ENCODE measurements around the gene BEND5.

The BEND5 gene, protein sequence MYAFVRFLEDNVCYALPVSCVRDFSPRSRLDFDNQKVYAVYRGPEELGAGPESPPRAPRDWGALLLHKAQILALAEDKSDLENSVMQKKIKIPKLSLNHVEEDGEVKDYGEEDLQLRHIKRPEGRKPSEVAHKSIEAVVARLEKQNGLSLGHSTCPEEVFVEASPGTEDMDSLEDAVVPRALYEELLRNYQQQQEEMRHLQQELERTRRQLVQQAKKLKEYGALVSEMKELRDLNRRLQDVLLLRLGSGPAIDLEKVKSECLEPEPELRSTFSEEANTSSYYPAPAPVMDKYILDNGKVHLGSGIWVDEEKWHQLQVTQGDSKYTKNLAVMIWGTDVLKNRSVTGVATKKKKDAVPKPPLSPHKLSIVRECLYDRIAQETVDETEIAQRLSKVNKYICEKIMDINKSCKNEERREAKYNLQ

DNA sequence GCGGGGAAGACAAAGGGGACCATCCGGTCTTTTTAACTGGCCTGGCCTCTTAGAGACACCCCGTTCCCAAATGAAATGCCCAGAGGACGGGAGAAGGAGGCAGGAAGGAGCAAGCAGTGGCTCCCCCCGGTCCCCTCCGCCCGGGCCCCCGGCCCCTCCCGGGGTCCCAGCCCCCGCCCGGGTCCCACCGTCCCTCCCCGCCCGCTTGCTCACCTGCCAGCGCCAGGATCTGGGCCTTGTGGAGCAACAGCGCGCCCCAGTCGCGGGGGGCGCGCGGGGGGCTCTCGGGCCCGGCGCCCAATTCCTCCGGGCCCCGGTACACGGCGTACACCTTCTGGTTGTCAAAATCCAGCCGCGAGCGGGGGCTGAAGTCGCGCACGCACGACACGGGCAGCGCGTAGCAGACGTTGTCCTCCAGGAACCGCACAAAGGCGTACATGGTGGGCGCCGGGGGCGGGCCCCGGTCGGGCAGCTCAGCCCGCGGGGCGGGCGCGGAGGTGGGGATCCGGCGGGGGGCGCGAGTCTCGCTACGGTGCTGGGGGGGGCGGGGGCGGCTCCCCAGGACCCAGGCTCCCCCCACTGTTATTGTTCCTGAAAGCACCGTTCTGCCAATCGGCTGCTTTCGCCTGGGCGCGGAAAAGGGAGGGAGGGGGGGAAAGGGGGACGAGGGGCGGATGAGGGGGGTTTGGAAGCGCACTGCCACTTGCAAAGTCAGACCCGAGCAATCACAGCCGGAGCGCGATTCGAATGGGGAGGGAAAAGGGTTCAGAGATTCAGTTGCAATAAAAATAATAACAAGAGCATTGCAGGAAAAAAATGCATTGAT, at the start of gene BEND5:
Gene BEND5, minus strand, starts transcription at position 499 of the 826 bp plus-strand sequence. Its CDS starts 60 bp downstream, at position 439.
- DNase-seq (ENCODE audit: low read depth in 3 of 3) = peak; percentile 19 to 32 (median 26)

DNA sequence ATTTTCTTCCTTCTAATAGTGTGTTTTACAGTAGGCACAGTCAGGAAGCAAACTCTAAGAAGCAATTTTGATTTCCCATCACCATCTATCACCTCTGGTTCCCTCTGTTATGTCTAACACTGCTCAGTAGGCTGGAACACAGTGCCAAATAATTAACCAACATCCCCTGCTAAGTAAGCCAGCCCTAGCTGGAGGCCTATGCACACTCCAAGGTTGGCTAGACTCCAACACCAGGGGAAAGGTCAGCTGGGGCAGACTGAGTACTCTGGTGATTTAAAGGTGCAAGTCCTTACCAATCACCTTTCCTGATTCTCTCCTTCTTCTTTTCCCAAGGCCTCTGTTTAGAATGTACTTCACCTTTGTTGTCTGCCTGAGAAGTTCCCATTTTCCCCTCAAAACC, 46.5 kb upstream of the BEND5 start:
- DNase-seq (ENCODE audit: low read depth in 3 of 3) = no peak

DNA sequence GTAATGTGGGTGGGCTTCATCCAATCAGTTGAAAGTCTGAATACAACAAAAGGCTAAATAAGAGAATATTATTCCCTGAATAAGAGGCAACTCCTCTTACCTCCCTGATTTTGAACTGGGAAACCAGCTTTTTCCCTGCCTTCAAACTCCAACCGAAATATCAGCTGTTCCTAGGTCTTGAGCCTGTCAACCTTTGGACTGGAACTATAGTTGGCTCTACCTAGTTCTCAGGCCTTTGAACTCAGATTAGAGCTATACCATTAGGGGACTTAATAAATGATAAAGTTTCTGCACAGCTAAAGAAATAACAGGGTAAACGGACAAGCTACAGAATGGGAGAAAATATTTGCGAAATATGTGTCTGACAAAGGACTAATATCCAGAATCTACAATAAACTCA, 43.8 kb upstream of the BEND5 start:
- no peak for DNase-seq (ENCODE audit: low read depth in 3 of 3)

DNA sequence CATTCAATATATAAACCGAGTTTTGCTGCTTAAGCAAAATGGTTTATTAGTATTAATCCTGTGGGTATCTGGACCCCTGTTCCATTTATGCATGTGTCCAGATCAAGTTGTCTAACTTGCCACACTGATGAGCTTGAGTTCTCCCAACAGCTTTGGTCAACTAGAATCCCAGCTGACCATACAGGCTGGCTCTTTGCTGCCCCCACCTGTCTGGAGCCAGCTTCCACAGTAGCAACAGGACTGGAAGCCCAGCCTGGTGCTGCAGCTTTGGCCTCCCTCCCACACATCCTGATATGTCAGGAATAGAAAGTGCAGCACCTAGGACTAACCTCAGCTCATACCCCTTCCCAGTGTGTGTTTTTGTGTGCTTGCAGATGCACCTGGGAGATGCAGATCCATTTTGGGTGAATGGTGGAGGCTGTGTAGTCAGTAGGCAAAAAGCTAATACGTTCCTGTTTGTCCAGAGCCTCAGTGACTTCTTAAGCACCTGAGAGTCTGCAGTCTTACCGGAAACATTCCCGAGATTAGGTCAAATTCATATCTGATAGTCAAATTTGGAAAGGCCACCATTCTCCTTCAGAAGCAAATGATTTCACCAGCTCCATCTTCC, 40.9 kb upstream of the BEND5 start:
- peak in 2 of 3 donors; percentile 2 to 3 for DNase-seq (ENCODE audit: low read depth in 3 of 3)

DNA sequence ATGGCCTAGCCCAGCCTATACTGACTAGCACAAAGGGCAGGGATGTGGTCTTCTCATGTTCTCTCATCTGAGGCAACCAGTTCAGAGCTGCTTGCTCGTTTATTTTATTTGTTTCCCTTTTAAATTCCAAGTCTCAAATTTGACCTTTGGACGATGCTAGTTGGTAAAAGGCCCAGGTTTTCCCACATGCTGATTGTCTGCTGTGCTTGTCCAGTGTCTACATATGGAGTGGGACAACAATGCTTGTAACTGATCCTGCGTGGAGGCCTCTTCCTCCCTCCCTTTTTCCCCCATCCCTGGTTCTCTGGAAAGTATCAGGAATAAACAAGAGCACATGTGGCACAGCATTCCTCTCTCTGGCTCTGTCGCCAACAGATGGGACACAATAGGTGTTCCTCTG, 34.0 kb upstream of the BEND5 start:
- DNase-seq (ENCODE audit: low read depth in 3 of 3) = no peak

GRCh38 chr1:48808496-48808895, 31.8 kb upstream of the BEND5 start:
- no peak for DNase-seq (ENCODE audit: low read depth in 3 of 3)

DNA sequence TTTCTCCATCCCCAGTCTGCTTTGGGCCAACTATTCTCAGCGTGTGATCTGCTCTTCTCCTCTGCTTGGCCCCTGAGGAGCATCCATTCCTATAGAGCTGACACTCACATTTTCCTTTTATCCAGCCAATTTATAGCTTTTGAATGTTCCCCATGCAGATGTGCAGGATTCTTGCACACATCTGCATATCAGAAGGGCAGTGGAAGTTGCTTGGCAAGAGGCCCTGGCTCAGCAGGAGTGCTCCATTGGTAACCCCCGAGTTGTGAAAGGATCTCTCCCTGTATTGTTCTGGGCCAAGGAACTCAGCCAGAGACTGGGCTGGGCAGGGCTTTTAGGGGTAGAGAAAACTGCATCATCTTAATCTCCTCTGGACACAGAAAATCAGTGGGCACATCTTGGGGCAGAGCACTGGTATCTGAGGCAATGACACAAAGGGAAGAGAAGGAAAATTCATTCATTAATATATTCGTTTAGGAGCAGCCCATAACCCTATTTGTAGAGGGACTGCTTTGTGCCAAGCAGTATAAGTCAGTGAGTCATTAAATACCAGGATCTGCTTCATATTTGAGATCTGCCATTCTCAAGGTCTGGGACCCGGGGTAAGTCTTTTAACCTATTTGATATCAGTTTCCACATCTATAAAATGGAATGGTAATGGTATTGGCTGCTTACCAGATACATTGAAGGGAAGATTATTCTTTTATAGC, 31.0 kb upstream of the BEND5 start:
- DNase-seq (ENCODE audit: low read depth in 3 of 3) = no peak

- no peak for DNase-seq (ENCODE audit: low read depth in 3 of 3)
Measured at GRCh38 chr1:48803474-48803873, 26.8 kb upstream of the BEND5 start.

DNA sequence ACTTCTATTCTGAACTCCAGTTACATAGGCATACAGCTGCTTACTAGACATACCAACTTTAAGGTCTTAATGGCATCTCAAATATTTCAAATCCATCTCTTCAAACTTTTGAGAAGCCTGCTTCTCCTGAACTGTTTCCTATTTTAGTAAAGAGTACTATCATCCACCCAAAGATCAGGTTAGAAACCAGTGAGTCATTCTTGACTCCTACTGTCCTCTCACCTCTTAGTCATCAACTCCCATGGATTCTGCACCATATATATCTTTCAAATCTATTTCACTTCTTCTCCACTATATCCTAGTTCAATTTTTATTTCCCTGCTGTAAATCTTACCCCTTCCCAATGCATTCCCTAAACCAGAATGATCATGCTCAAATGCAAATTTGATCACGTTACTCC, 18.1 kb upstream of the BEND5 start:
- DNase-seq (ENCODE audit: low read depth in 3 of 3) = no peak

GRCh38 chr1:48793863-48794262, 17.2 kb upstream of the BEND5 start:
- no peak for DNase-seq (ENCODE audit: low read depth in 3 of 3)

- no peak for DNase-seq (ENCODE audit: low read depth in 3 of 3)
Measured at GRCh38 chr1:48792961-48793360, 16.3 kb upstream of the BEND5 start.

GRCh38 chr1:48790397-48790796, 13.7 kb upstream of the BEND5 start:
- no peak for DNase-seq (ENCODE audit: low read depth in 3 of 3)

GRCh38 chr1:48789903-48790302, 13.2 kb upstream of the BEND5 start:
- DNase-seq (ENCODE audit: low read depth in 3 of 3) = no peak

DNA sequence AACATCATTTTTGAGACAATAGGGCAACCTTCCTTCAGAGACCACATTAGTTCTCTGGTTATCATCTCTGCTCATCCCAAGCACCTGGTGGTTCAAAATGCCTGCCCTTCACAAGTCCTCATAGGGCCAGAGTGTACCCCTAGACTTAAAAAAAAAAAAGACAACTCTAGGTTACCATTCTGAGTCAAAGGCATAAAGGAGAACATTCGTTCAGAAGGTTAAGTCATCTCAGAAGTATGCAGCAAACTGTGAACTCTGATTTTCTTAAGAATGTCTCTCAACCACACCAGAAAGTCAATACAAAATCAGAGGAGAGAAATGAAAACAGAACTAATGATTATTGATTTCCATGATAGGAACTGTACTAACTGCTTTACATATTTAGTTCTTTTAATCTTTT, 9.2 kb upstream of the BEND5 start:
- no peak for DNase-seq (ENCODE audit: low read depth in 3 of 3)

- no peak for DNase-seq (ENCODE audit: low read depth in 3 of 3)
Measured at GRCh38 chr1:48784301-48784700, 7.6 kb upstream of the BEND5 start.

- DNase-seq (ENCODE audit: low read depth in 3 of 3) = no peak
Measured at GRCh38 chr1:48777219-48777895, 666 bp upstream of the BEND5 start.

GRCh38 chr1:48775831-48776392, 779 bp downstream of the BEND5 start:
- no peak for DNase-seq (ENCODE audit: low read depth in 3 of 3)

GRCh38 chr1:48773133-48773532, 3.6 kb downstream of the BEND5 start:
- no peak for DNase-seq (ENCODE audit: low read depth in 3 of 3)

GRCh38 chr1:48772211-48772610, 4.5 kb downstream of the BEND5 start:
- no peak for DNase-seq (ENCODE audit: low read depth in 3 of 3)

- DNase-seq (ENCODE audit: low read depth in 3 of 3) = no peak
Measured at GRCh38 chr1:48771561-48771960, 5.1 kb downstream of the BEND5 start.

DNA sequence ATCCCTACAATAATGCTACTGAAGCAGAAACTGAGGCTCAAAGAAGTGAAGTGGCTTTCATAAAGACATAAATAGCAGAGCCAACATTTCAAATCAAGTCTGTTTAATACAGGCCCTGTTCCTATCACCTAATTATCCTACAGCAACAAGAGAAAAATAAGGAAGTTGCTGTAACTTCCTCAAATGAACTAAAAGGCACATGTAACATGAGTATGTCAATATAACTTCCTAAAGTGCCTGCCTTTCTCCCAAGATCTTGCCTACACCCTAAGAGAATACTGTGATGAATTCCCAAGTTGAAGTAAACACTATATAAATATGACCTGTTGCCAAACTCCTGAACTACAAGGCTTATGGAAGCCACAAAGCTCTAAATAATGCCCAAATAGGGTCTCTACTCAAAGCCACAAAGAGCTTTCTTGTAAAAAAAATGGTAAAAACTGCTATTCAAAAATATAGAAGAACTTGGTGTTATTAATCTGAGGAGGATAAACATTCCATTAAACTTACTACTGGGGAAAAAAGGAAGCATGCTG, 8.6 kb downstream of the BEND5 start:
- no peak for DNase-seq (ENCODE audit: low read depth in 3 of 3)
